Neural cell (in vitro differentiated cells): Measurements from ENCODE around the gene LRRC63. TPM values are rescaled to one million over a fixed set of nuclear protein-coding genes. Genes with fewer than 3 reads are reported as not detected.

ENCODE experiments used
- H2AFZ ChIP-seq: fragments of 200-600, 300-800 bp; sonication (generic), shearing (Covaris generic); 2 replicates; pipeline ENCODE4 v1.6.0; 2014; ENCODE audit warnings: low read depth, mild to moderate bottlenecking, antibody characterized with exemption, low read length, moderate library complexity
- H3F3A ChIP-seq: fragments of 200-600 bp; shearing (Covaris generic); 2 replicates; pipeline ENCODE4 v1.6.1; 2016; ENCODE audit warnings: mild to moderate bottlenecking, moderate library complexity, mixed read lengths, antibody characterized with exemption, low read length; ENCODE audit not compliant: insufficient read depth, poor library complexity, severe bottlenecking
- H3K27ac ChIP-seq: fragments of 200-600, 300-800 bp; sonication (generic), shearing (Covaris generic); 2 replicates; pipeline ENCODE4 v1.5.1; 2014; ENCODE audit warnings: mild to moderate bottlenecking, low read length, moderate library complexity
- H3K27me3 ChIP-seq: fragments of 300-800, 200-600 bp; sonication (generic), shearing (Covaris generic); 2 replicates; pipeline ENCODE4 v1.6.0; 2014; ENCODE audit warnings: mild to moderate bottlenecking, low read depth, low read length, moderate library complexity; ENCODE audit not compliant: insufficient read depth
- H3K36me3 ChIP-seq: fragments of 300-800, 200-600 bp; sonication (generic), shearing (Covaris generic); 2 replicates; pipeline ENCODE4 v1.5.1; 2014; ENCODE audit warnings: mild to moderate bottlenecking, antibody characterized with exemption, low read length, moderate library complexity; ENCODE audit not compliant: insufficient read depth
- H3K4me2 ChIP-seq: fragments of 300-800, 200-600 bp; sonication (generic), shearing (Covaris generic); 2 replicates; pipeline ENCODE4 v1.6.0; 2014; ENCODE audit warnings: mild to moderate bottlenecking, low read length
- H3K4me3 ChIP-seq: fragments of 300-800, 200-600 bp; sonication (generic), shearing (Covaris generic); 2 replicates; pipeline ENCODE4 v1.5.1; 2014; ENCODE audit warnings: mild to moderate bottlenecking, low read length, moderate library complexity
- H3K79me2 ChIP-seq: fragments of 200-600 bp; shearing (Covaris generic); replicated peaks from 2 replicates; pipeline ENCODE4 v1.6.0; 2014; ENCODE audit warnings: mild to moderate bottlenecking, low read length, moderate library complexity; ENCODE audit not compliant: insufficient read depth
- H3K9ac ChIP-seq: fragments of 300-800, 200-600 bp; sonication (generic), shearing (Covaris generic); 2 replicates; pipeline ENCODE4 v1.6.1; 2016; ENCODE audit warnings: mild to moderate bottlenecking, low read length, mixed read lengths
- H3K9me2 ChIP-seq: fragments of 200-600 bp; shearing (Covaris generic); 2 replicates; pipeline ENCODE4 v1.6.1; 2016; ENCODE audit warnings: mild to moderate bottlenecking, low read length, mixed read lengths; ENCODE audit not compliant: insufficient read depth
- H3K9me3 ChIP-seq: fragments of 200-600, 300-800 bp; sonication (generic), shearing (Covaris generic); 2 replicates; pipeline ENCODE4 v1.6.1; 2016; ENCODE audit warnings: mild to moderate bottlenecking, mixed run types, low read length, moderate library complexity, mixed read lengths
- H4K20me1 ChIP-seq: fragments of 200-600 bp; shearing (Covaris generic); 2 replicates; pipeline ENCODE4 v1.6.1; 2016; ENCODE audit warnings: mild to moderate bottlenecking, mixed run types; ENCODE audit not compliant: insufficient read depth
- EP300 ChIP-seq: fragments of 450-650 bp; conservative IDR thresholded peaks from 2 replicates; pipeline ENCODE4 v1.6.1; 2014; ENCODE audit warnings: antibody characterized with exemption, mild to moderate bottlenecking, moderate library complexity; ENCODE audit not compliant: poor library complexity, severe bottlenecking
- EZH2 ChIP-seq: fragments of 200-600, 300-800 bp; shearing (Covaris generic), sonication (generic); IDR thresholded peaks from 2 replicates; pipeline ENCODE4 v1.6.1; 2014; ENCODE audit warnings: antibody characterized with exemption, low read length, borderline replicate concordance, mild to moderate bottlenecking; ENCODE audit not compliant: insufficient read depth, poor library complexity, severe bottlenecking
- MXI1 ChIP-seq: fragments of 450-650 bp; conservative IDR thresholded peaks from 2 replicates; pipeline ENCODE4 v1.6.1; 2014; ENCODE audit warnings: antibody characterized with exemption, mild to moderate bottlenecking; ENCODE audit not compliant: poor library complexity, severe bottlenecking
- POLR2AphosphoS5 ChIP-seq: IDR thresholded peaks from 2 replicates; pipeline ENCODE4 v1.6.1; 2012
- RAD21 ChIP-seq: fragments of 450-650 bp; conservative IDR thresholded peaks from 2 replicates; pipeline ENCODE4 v1.6.1; 2014; ENCODE audit warnings: antibody characterized with exemption, mild to moderate bottlenecking, moderate library complexity
- SMC3 ChIP-seq: fragments of 450-650 bp; conservative IDR thresholded peaks from 2 replicates; pipeline ENCODE4 v1.6.1; 2014; ENCODE audit warnings: antibody characterized with exemption, mild to moderate bottlenecking, moderate library complexity; ENCODE audit not compliant: poor library complexity
- TAF1 ChIP-seq: IDR thresholded peaks from 2 replicates; pipeline ENCODE4 v1.6.1; 2012; ENCODE audit warnings: low read depth
- polyA plus RNA-seq: library from polyadenylated mRNA; depleted of rRNA; stranded (reverse); fragments of >200 nt; gene quantifications from 2 replicates; pipeline ENCODE4 v1.2.3, GENCODE V29; 2014
- TF ChIP-seq, protein P1 (sequence below): IDR thresholded peaks from 2 replicates; pipeline ENCODE4 v1.6.1; 2012; ENCODE audit warnings: borderline replicate concordance
- TF ChIP-seq, protein P2 (sequence below): fragments of 450-650 bp; IDR thresholded peaks from 2 replicates; pipeline ENCODE4 v1.5.1; 2014; ENCODE audit warnings: antibody characterized with exemption, mild to moderate bottlenecking, moderate library complexity; ENCODE audit not compliant: poor library complexity, severe bottlenecking

The LRRC63 gene
- polyA plus RNA-seq, 1 donor from 2014 or later: not detected

DNA sequence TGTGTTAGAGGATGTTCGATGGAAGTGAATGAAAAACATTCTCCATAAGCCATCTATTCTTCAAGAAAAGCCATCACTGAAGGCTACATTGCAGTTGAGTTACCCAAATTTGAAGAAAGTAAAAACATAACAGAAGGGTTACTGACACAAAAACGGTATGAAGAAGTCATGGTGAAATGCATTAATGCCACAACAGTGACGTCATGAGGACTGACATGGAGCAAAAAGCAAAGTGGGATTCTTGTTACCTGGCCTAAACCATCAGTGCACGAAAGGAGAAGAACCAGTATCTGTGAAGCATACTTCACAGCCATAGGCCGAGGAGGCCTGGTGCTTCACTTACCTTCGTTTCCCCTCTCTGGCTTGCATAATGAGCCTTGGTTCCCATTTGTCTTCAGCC, 58.7 kb downstream of the LRRC63 start:
- H3K27ac ChIP-seq: no peak overlapping the region
- no peak overlapping the region for H3K9ac ChIP-seq
- H4K20me1 ChIP-seq: no peaks in the 10 kb centered on the region
- H3K79me2 ChIP-seq: no peaks in the 10 kb centered on the region
- no peak for TF ChIP-seq POLR2AphosphoS5
- TF ChIP-seq RAD21: no peak
- TF ChIP-seq, protein P1, sequence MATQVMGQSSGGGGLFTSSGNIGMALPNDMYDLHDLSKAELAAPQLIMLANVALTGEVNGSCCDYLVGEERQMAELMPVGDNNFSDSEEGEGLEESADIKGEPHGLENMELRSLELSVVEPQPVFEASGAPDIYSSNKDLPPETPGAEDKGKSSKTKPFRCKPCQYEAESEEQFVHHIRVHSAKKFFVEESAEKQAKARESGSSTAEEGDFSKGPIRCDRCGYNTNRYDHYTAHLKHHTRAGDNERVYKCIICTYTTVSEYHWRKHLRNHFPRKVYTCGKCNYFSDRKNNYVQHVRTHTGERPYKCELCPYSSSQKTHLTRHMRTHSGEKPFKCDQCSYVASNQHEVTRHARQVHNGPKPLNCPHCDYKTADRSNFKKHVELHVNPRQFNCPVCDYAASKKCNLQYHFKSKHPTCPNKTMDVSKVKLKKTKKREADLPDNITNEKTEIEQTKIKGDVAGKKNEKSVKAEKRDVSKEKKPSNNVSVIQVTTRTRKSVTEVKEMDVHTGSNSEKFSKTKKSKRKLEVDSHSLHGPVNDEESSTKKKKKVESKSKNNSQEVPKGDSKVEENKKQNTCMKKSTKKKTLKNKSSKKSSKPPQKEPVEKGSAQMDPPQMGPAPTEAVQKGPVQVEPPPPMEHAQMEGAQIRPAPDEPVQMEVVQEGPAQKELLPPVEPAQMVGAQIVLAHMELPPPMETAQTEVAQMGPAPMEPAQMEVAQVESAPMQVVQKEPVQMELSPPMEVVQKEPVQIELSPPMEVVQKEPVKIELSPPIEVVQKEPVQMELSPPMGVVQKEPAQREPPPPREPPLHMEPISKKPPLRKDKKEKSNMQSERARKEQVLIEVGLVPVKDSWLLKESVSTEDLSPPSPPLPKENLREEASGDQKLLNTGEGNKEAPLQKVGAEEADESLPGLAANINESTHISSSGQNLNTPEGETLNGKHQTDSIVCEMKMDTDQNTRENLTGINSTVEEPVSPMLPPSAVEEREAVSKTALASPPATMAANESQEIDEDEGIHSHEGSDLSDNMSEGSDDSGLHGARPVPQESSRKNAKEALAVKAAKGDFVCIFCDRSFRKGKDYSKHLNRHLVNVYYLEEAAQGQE: no peak
- TF ChIP-seq EZH2: no peak
- TF ChIP-seq, protein P2, sequence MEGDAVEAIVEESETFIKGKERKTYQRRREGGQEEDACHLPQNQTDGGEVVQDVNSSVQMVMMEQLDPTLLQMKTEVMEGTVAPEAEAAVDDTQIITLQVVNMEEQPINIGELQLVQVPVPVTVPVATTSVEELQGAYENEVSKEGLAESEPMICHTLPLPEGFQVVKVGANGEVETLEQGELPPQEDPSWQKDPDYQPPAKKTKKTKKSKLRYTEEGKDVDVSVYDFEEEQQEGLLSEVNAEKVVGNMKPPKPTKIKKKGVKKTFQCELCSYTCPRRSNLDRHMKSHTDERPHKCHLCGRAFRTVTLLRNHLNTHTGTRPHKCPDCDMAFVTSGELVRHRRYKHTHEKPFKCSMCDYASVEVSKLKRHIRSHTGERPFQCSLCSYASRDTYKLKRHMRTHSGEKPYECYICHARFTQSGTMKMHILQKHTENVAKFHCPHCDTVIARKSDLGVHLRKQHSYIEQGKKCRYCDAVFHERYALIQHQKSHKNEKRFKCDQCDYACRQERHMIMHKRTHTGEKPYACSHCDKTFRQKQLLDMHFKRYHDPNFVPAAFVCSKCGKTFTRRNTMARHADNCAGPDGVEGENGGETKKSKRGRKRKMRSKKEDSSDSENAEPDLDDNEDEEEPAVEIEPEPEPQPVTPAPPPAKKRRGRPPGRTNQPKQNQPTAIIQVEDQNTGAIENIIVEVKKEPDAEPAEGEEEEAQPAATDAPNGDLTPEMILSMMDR: no peak
- no peak for TF ChIP-seq EP300
- TF ChIP-seq SMC3: no peak
- no peak for TF ChIP-seq MXI1
- TF ChIP-seq TAF1: no peak
- no peak overlapping the region for H2AFZ ChIP-seq
- no peaks in the 10 kb centered on the region for H3F3A ChIP-seq
- H3K4me3 ChIP-seq: no peak overlapping the region
- no peaks in the 10 kb centered on the region for H3K9me3 ChIP-seq
- H3K9me2 ChIP-seq: no peaks in the 10 kb centered on the region
- no peak overlapping the region for H3K4me2 ChIP-seq
- H3K27me3 ChIP-seq: no peaks in the 10 kb centered on the region
- no peaks in the 10 kb centered on the region for H3K36me3 ChIP-seq

DNA sequence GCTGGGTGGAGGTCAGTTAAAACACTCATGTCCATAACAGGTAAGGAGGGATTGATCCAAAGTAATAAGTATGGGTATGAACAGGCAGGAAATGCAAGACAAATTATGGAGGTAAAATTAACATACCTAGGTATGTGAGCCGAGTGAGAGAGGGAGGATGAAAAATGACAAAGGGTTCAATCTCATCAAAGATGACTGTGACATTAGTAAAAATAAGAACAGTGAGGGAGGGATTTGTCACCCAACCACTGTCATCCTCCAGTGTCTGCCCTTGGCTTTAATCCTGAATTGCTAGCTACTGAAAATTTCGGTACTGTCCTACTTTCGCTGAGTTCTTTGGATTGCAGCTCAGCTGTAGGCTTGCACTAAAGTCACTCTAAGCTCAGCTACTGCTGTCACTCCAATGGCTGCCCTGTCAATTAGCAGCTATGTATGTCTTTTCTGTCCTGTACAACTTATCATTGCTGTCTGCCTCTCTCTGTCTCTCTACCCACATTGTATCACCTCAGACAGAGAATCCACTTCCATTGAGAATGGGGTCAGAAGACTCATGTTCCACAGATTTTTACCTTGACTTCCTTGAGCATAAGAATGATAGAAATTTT, 62.5 kb downstream of the LRRC63 start:
- Histone ChIP-seq H2AFZ (no peak overlapping the region), H4K20me1 (no peaks in the 10 kb centered on the region)

More for the DNA sequence above, 62.5 kb downstream of the LRRC63 start:
- Histone ChIP-seq H3K4me3 (no peak overlapping the region), H3K9ac (no peak overlapping the region), H3K27ac (no peak overlapping the region), H3K27me3 (no peaks in the 10 kb centered on the region), H3K79me2 (no peaks in the 10 kb centered on the region), H3K9me2 (no peaks in the 10 kb centered on the region), H3K4me2 (no peak overlapping the region), H3F3A (no peaks in the 10 kb centered on the region), H3K36me3 (no peaks in the 10 kb centered on the region), H3K9me3 (no peaks in the 10 kb centered on the region)
- TF ChIP-seq POLR2AphosphoS5 (no peak), RAD21 (no peak), TAF1 (no peak), EZH2 (no peak), MXI1 (no peak), EP300 (no peak)
- TF ChIP-seq, protein P2: no peak
- TF ChIP-seq, protein P1: no peak
